Suprapubic skin (tissue), 4 donors: Measurements from ENCODE around the gene LOXHD1.

Experiments
- CTCF ChIP-seq, 2 donors: fragments of 200-600 bp in 1 of 2; fragments of 450-650 bp in 1 of 2; sonication (generic) in 1 of 2; IDR thresholded peaks; one replicate each; pipeline ENCODE4 v1.5.1; 2016 to 2019; ENCODE audit warnings: antibody characterized with exemption in 2 of 2, mild to moderate bottlenecking in 1 of 2, moderate library complexity in 1 of 2
- POLR2A ChIP-seq, 2 donors: fragments of 450-650 bp; IDR thresholded peaks; one replicate each; pipeline ENCODE4 v1.6.1; 2017; ENCODE audit warnings: antibody characterized with exemption in 2 of 2, mild to moderate bottlenecking in 2 of 2, moderate library complexity in 2 of 2
- POLR2AphosphoS5 ChIP-seq, 3 donors: sonication (generic); formaldehyde crosslinking; IDR thresholded peaks; one replicate each; pipeline ENCODE4 v1.6.1; 2017; ENCODE audit warnings: antibody characterized with exemption in 3 of 3

- TF ChIP-seq CTCF (IDR thresholded peaks at IDR 0.05) (no peak), POLR2A (IDR thresholded peaks at IDR 0.05) (no peak), POLR2AphosphoS5 (IDR thresholded peaks at IDR 0.05) (no peak)
Observed at GRCh38 chr18:46677611-46678010, 20.6 kb upstream of the LOXHD1 start.
